ENCODE measurements around the gene SLC22A31. TPM values are rescaled to one million over a fixed set of nuclear protein-coding genes. Genes with fewer than 3 reads are reported as not detected.

SLC22A31 gene
- not detected for total RNA-seq

GRCh38 chr16:89200124-89200849, at the start of gene SLC22A31:
TSS of gene SLC22A31 (minus strand) at chr16:89200537. CDS start at chr16:89200501, 36 bp downstream.

GRCh38 chr16:89217388-89218191, 17.3 kb upstream of the SLC22A31 start, which contains the start of gene ZNF778:
TSS of gene ZNF778 (plus strand) at chr16:89217703. CDS start at chr16:89221128, 3,425 bp downstream.

GRCh38 chr16:89171216-89172170, 28.8 kb downstream of the SLC22A31 start, which contains the start of gene CDH15:
TSS of gene CDH15 (plus strand) at chr16:89171748. CDS start at chr16:89171832, 84 bp downstream.

Other genes starting within 250 kb of the SLC22A31 start
- 3.8 TPM for gene CBFA2T3, start 223.3 kb downstream of the SLC22A31 start, total RNA-seq
- 23.5 TPM for gene ACSF3, start 106.7 kb downstream of the SLC22A31 start, total RNA-seq
- not detected for gene CDH15, start 28.8 kb downstream of the SLC22A31 start, total RNA-seq
- 37.6 TPM for gene ZNF778, start 17.2 kb upstream of the SLC22A31 start, total RNA-seq